BE2C (cell line): Measurements from ENCODE around the gene STK17B.

Source experiments
- DNase-seq: peaks from one replicate; pipeline ENCODE4 v3.0.0-alpha.2; 2020
- H3K27me3 ChIP-seq: fragments of 250-450 bp; sonication (Bioruptor Pico); 2 replicates; pipeline ENCODE4 v1.5.1; 2020; ENCODE audit warnings: mild to moderate bottlenecking
- H3K36me3 ChIP-seq: fragments of 250-450 bp; sonication (Bioruptor Pico); 2 replicates; pipeline ENCODE4 v1.5.1; 2020; ENCODE audit warnings: mild to moderate bottlenecking
- H3K4me1 ChIP-seq: fragments of 250-450 bp; sonication (Bioruptor Pico); 2 replicates; pipeline ENCODE4 v1.5.1; 2020
- H3K4me3 ChIP-seq: 2 replicates; pipeline ENCODE4 v1.5.1; 2011; ENCODE audit warnings: low read depth, low read length
- H3K9me3 ChIP-seq: fragments of 250-450 bp; sonication (Bioruptor Pico); 2 replicates; pipeline ENCODE4 v1.5.1; 2020
- CTCF ChIP-seq: IDR thresholded peaks from 2 replicates; pipeline ENCODE4 v1.5.1; 2012; ENCODE audit warnings: mild to moderate bottlenecking, low read depth, low read length

The STK17B gene

DNA sequence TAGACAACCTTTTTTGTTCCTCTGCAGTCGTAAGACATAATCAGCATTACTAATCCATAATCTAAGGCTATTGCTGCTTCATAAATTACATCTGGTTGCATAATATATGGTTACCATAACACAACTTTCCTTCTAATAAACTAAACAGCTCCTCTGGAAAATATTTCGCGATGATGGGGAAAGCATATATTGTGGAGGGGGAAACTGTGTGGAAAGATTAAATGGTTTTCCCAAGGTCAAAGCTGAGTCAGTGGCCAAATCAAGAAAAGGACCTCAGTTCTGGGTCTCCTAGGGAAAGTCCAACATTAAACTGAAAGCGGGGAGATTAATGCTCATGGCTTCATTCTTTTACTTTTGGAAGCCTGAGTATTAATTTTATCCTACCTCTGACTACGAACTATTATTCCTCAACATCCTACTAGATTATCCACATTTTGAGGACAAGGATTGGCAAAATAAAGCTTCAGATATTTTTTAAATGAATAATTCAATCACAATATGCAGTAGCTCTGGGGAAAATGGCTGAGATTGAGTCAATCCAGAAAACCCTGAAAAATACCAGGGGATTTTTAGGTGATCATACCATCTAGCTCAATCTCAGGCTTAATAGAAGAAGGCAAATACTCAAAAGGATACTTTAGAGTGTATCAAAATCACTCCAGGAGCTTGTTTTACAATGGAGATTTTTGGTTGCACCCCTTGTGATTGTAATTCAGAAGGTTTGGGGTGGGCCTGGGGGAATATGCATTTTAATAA is 33.8 kb upstream of the STK17B start:
- no peak for DNase-seq
- H3K36me3 ChIP-seq: no peaks in the 10 kb centered on the region
- H3K4me1 ChIP-seq: peaks cover 3% of the 10 kb centered on the region; the same call in 1 of the 2 replicates
- H3K27me3 ChIP-seq: no peaks in the 10 kb centered on the region
- H3K9me3 ChIP-seq: no peaks in the 10 kb centered on the region
- no peak for TF ChIP-seq CTCF
- H3K4me3 ChIP-seq: no peak overlapping the region

GRCh38 chr2:196201229-196202009 is 30.0 kb upstream of the STK17B start:
- no peak overlapping the region for H3K4me3 ChIP-seq
- no peaks in the 10 kb centered on the region; the same call in 1 of the 2 replicates for H3K4me1 ChIP-seq
- TF ChIP-seq CTCF: no peak
- no peaks in the 10 kb centered on the region for H3K36me3 ChIP-seq
- DNase-seq: no peak
- H3K27me3 ChIP-seq: no peaks in the 10 kb centered on the region
- no peaks in the 10 kb centered on the region for H3K9me3 ChIP-seq

DNA sequence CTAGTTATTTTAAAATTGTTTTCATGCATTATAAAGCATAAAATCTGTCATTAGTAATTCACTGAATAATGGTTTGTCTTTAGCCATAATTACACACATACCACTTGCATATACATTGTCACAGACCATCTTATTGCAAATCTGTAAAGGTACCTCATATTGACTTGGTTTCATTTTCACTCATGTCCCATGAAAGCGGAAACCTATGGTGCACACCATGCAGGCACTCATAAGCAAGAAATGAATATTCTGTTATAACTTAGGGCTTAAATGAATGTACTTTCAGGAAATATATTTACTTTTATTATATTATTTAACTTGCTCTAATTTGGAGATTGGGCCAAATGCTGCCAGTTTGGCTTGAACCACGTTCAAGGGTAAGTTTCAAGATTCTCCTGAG is 29.2 kb upstream of the STK17B start:
- DNase-seq: no peak
- H3K4me1 ChIP-seq: no peaks in the 10 kb centered on the region
- no peaks in the 10 kb centered on the region for H3K36me3 ChIP-seq
- H3K9me3 ChIP-seq: no peaks in the 10 kb centered on the region
- no peak for TF ChIP-seq CTCF
- no peaks in the 10 kb centered on the region for H3K27me3 ChIP-seq
- no peak overlapping the region for H3K4me3 ChIP-seq

DNA sequence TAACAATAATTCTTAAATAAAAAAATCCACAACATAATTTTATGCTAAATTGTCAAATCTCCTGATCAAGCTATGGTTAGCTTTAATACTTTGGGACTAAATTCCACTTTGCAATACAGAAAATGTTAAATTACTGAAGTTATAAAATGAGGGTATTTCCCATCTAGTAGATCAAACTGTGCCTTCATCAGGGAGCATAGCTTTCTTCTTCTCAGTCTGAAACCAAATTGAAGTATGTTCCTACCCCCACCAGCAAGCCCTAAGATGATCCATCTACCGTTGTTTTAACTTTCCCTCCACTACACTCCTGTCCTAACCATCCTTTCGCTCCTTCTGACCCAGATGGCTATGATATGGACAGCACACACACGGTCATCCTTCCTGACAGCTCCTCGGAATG is 24.4 kb upstream of the STK17B start:
- no peak for DNase-seq
- no peak for TF ChIP-seq CTCF
- Histone ChIP-seq H3K4me3 (no peak overlapping the region), H3K4me1 (no peaks in the 10 kb centered on the region), H3K9me3 (no peaks in the 10 kb centered on the region), H3K36me3 (no peaks in the 10 kb centered on the region), H3K27me3 (no peaks in the 10 kb centered on the region)

DNA sequence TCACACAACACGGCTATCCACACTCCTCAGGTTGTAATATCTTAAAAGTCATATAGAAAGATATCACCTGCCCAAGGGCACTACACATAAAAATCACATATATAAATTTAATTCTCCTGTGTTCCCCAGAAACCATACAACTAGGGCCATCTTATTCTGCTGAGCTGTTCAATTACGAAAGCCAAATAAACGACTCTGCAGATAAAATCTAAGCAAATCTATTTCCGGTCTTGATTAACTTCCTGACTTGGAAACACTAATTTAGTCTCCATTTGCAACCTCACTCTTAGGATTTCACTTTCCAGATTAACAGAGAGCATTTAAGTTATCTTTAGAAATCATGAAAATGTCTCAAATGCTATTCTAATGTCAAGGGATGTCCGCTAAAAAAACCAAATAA is 23.9 kb upstream of the STK17B start:
- Histone ChIP-seq H3K36me3 (no peaks in the 10 kb centered on the region), H3K4me3 (no peak overlapping the region), H3K9me3 (no peaks in the 10 kb centered on the region), H3K4me1 (no peaks in the 10 kb centered on the region), H3K27me3 (no peaks in the 10 kb centered on the region)
- no peak for TF ChIP-seq CTCF
- DNase-seq: no peak

DNA sequence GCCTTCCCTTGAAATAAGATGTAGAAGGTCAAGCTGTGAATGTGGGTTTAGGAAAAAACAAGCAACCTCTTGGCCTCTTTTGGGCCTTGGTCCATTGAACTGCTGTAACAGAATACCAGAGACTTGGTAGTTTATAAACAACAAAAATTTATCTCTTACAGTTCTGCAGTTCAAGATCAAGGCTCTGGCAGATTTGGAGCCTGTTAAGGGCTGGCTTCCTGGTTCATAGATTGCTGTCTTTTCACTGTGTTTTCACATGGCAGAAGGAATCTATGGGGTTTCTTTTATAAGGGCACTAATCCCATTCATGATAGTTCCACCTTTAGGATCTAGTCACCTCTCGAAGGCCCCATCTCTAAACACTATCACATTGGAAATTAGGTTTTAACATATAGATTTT is 20.2 kb upstream of the STK17B start:
- DNase-seq: no peak

More for the DNA sequence above, 20.2 kb upstream of the STK17B start:
- TF ChIP-seq CTCF: no peak
- Histone ChIP-seq H3K9me3 (no peaks in the 10 kb centered on the region; the same call in 1 of the 2 replicates), H3K27me3 (no peaks in the 10 kb centered on the region), H3K36me3 (no peaks in the 10 kb centered on the region), H3K4me1 (no peaks in the 10 kb centered on the region), H3K4me3 (no peak overlapping the region)
